Stimulated activated naive B cell treated with anti-CD40 and anti-IgM and Interleukin-4, amounts not matched to agents 10 μg/mL and 1 μg/mL and 100 μg/mL, for 72 hours (primary cell): ENCODE measurements around the gene TESK2.

ENCODE experiments used
- ATAC-seq, 2 donors: fragments of 150-1000 bp; cut with Tn5 transposase; replicated peaks; 2 replicates each; pipeline ENCODE4 v1.10.0; 2021; ENCODE audit warnings: moderate library complexity in 1 of 2
- DNase-seq: peaks from one replicate; pipeline ENCODE4 v3.0.0; 2021
- H3K27ac Mint-ChIP-seq: one replicate; pipeline ENCODE4 v1.8.0; 2022; ENCODE audit warnings: mild to moderate bottlenecking, mixed read lengths
- H3K27me3 Mint-ChIP-seq, 2 donors: one replicate each; pipeline ENCODE4 v1.8.0; 2022; ENCODE audit warnings: mixed read lengths in 2 of 2
- H3K36me3 Mint-ChIP-seq, 2 donors: one replicate each; pipeline ENCODE4 v1.8.0; 2022; ENCODE audit warnings: mixed read lengths in 2 of 2, mild to moderate bottlenecking in 1 of 2
- H3K4me1 Mint-ChIP-seq, 2 donors: one replicate each; pipeline ENCODE4 v1.8.0; 2022; ENCODE audit warnings: mixed read lengths in 2 of 2, mild to moderate bottlenecking in 1 of 2
- H3K4me3 Mint-ChIP-seq, 2 donors: one replicate each; pipeline ENCODE4 v1.8.0; 2022; ENCODE audit warnings: mild to moderate bottlenecking in 2 of 2, mixed read lengths in 2 of 2, moderate library complexity in 1 of 2
- H3K9me3 Mint-ChIP-seq, 2 donors: one replicate each; pipeline ENCODE4 v1.8.0; 2022; ENCODE audit warnings: mixed read lengths in 2 of 2, mild to moderate bottlenecking in 1 of 2

TESK2 gene

DNA sequence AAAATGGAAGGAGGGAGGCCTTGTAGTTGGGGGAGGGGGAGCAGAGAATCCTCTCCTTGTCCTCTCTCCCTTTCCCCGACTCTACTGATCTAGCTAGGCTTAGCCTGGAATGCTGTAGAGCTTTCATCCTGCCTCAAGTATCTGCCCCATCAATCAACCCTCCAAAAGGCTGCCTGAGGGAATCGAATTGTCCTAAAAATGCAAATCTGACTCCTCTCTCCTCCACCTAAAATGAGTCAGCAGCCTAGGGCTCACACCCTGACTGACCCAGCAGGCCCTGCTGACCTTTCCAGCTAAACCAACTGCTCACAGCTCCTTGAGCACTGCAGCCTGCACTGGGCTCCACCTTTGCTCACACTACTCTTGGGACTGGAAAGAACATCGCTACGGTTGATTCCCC is 161.5 kb downstream of the TESK2 start:
- H3K4me3 Mint-ChIP-seq: no peak overlapping the region

DNA sequence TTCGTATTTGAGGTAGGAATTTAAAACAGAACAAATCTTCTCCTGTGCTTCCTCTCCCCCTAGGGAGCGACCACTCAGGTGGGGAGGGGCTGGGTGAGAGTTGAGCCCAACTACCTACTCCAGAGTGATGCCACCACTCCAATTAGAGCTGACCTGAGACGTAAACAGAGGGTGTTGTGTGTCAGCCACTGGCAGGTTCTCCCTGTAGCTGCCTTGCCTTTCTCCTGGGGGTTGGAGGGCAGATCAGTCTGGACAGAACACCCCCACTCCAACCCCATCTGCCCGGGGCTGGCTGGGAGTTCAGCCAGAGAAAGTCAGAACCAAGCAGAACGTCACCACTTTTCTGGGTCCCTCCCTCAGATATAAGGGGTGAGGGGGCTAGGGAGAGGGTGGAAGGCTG is 162.3 kb downstream of the TESK2 start:
- Mint-ChIP-seq H3K27ac (no peak overlapping the region), H3K4me1 (peaks cover 18 to 29% of the 10 kb centered on the region in 2 donors), H3K9me3 (no peaks in the 10 kb centered on the region), H3K27me3 (no peaks in the 10 kb centered on the region), H3K4me3 (peak overlapping the region; percentile 60 to 64), H3K36me3 (peaks cover 15 to 42% of the 10 kb centered on the region in 2 donors)
- DNase-seq (no peak), ATAC-seq (no peak)

More for the DNA sequence above, 161.5 kb downstream of the TESK2 start:
- no peak for DNase-seq
- H3K27me3 Mint-ChIP-seq: no peaks in the 10 kb centered on the region
- no peak overlapping the region for H3K27ac Mint-ChIP-seq
- peaks cover 21 to 31% of the 10 kb centered on the region in 2 donors for H3K4me1 Mint-ChIP-seq
- H3K36me3 Mint-ChIP-seq: peaks cover 15 to 46% of the 10 kb centered on the region in 2 donors
- H3K9me3 Mint-ChIP-seq: no peaks in the 10 kb centered on the region
- no peak for ATAC-seq

DNA sequence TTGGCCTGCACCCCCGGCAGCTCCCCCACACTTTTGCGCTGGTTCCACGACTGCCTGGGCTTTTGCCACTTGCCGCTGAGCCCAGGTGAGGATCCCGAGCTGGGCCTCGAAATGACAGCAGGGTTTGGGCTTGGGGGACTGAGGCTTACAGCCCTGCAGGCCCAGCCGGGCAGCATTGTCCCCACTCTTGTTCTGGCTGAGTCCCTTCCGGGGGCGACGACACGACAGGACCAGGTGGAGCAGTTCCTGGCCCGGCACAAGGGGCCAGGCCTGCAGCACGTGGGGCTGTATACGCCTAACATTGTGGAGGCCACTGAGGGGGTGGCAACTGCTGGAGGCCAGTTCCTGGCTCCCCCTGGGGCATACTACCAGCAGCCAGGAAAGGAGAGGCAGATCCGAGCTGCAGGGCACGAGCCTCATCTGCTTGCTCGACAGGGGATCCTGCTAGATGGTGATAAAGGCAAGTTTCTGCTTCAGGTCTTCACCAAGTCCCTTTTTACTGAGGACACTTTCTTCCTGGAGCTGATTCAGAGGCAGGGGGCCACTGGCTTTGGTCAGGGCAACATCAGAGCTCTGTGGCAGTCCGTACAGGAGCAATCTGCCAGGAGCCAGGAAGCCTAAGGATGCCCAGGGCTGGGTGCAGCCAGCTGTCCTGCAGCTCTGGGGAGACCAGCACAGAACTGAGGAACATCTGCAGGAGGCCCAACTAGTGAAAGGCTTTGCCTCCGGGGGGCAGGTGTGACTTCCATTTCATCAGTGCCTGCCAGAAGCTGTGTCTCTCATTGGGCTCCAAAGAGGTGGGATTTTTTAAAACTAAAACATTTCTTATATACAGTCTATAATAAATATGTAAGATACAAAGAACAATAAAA is 163.1 kb downstream of the TESK2 start:
- no peaks in the 10 kb centered on the region for H3K27me3 Mint-ChIP-seq
- peaks cover 15 to 35% of the 10 kb centered on the region in 2 donors for H3K36me3 Mint-ChIP-seq
- no peaks in the 10 kb centered on the region for H3K9me3 Mint-ChIP-seq
- H3K27ac Mint-ChIP-seq: peak overlapping the region; percentile 67
- peak overlapping the region; percentile 83 to 89 for H3K4me3 Mint-ChIP-seq
- ATAC-seq (no peak), DNase-seq (no peak)
- peaks cover 18 to 29% of the 10 kb centered on the region in 2 donors for H3K4me1 Mint-ChIP-seq

DNA sequence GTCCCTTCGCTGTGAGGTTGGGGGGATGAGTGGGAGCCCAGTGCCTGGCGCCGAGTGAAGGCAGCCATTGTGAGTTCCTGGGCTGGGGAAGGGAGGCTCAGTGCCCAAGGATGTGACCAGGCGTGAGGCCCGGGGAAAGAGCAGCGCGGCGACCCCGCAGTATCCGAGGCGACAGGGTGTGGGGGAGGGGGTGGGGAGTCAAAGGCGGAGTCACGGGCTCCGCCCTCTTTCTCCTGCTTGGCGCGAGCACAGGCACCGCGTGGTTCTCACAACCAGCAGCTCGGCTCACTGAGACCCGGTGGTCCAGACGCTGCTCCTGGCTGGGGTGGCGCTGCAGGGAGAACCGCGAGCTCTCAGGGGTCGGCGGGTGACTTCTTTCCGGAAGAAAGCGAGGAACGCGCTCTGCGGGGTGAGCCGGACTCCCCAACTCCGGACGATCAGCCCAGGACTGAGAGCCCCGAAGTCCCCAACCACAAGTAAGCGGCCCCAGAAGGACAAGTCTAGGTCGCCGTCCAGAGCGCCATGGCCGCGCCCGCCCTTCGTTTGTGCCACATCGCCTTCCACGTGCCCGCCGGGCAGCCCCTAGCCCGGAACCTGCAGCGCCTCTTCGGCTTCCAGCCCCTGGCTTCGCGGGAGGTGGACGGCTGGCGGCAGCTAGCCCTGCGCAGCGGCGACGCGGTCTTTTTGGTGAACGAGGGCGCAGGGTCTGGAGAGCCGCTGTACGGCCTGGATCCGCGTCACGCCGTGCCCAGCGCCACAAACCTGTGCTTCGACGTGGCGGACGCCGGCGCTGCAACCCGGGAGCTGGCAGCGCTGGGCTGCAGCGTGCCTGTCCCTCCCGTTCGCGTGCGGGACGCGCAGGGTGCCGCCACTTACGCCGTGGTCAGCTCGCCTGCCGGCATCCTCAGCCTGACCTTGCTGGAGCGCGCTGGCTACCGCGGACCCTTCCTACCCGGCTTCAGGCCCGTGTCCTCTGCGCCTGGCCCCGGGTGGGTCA is 164.0 kb downstream of the TESK2 start, which contains the start of gene HPDL:
Gene HPDL, plus strand, starts transcription at position 269 of the 997 bp plus-strand sequence. Its CDS starts 254 bp downstream, at position 523.
- ATAC-seq: peak; percentile 84 to 91
- Mint-ChIP-seq H3K9me3 (no peaks in the 10 kb centered on the region), H3K27me3 (no peaks in the 10 kb centered on the region), H3K36me3 (peaks cover 15 to 31% of the 10 kb centered on the region in 2 donors), H3K4me3 (peak within 1 kb of the TSS; percentile 83 to 89), H3K4me1 (peaks cover 18 to 29% of the 10 kb centered on the region in 2 donors), H3K27ac (peak within 1 kb of the TSS; percentile 80)
- peak; percentile 47 for DNase-seq

DNA sequence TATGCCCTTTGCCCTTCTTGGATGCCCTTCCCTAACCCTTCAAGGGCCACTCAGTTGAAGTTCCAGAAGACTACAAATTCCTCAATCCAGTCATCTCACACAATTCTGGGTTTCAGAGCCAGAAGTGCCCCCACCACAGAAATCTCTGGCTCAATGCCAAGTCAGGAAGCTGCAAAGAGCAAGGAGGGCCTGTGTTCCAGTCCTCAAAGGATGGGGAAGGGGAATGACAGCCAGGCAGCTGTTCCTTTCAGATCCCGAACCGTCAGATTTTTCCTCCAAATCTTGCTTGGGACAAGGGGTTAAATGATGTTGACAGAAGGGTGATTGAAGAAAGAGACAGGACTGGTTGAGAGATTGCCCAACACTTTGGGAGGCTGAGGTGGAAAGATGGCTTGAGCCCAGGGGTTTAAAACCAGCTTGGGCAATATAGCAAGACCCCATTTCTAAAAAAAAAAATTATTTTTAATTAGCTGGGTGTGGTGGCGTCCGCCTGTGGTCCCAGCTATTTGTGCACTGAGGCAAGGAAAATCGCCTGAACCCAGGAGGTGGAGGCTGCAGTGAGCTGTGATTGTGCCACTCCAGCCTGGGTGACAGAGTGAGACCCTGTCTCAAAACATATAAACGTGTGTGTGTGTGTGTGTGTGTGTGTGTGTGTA is 165.0 kb downstream of the TESK2 start:
- Mint-ChIP-seq H3K27me3 (no peaks in the 10 kb centered on the region), H3K9me3 (no peaks in the 10 kb centered on the region), H3K27ac (peak overlapping the region; percentile 80), H3K36me3 (peaks cover 15 to 29% of the 10 kb centered on the region in 2 donors), H3K4me3 (peak overlapping the region; percentile 83 to 89), H3K4me1 (peaks cover 18 to 29% of the 10 kb centered on the region in 2 donors)
- DNase-seq: no peak
- ATAC-seq: no peak

DNA sequence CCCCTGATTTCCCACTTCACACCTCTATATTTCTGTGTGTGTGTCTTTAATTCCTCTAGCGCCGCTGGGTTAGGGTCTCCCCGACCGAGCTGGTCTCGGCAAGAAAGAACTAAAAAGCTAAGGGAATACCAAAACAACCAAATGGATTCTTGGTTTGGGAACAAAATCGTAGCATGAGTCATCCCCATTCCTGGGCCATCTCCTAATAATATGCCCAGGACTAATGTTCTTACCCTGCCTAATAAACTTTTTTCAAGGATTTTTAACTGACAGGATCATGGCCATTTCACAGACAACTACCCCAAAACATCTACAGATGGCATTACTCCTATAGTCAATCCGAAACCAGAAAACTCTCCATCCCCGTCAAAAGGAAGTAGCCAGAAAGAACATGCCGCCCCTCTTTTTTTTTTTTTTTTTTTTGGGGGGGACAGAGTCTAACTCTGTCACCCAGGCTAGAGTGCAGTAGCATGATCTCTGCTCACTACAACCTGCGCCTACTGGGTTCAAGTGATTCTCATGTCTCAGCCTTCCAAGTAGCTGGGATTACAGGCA is 168.4 kb downstream of the TESK2 start:
- H3K27ac Mint-ChIP-seq: no peak overlapping the region
- no peaks in the 10 kb centered on the region for H3K9me3 Mint-ChIP-seq
- no peak for ATAC-seq
- H3K36me3 Mint-ChIP-seq: no peaks in the 10 kb centered on the region
- no peak overlapping the region for H3K4me3 Mint-ChIP-seq
- DNase-seq: no peak
- peaks cover 2 to 7% of the 10 kb centered on the region in 2 donors for H3K4me1 Mint-ChIP-seq
- H3K27me3 Mint-ChIP-seq: no peaks in the 10 kb centered on the region

DNA sequence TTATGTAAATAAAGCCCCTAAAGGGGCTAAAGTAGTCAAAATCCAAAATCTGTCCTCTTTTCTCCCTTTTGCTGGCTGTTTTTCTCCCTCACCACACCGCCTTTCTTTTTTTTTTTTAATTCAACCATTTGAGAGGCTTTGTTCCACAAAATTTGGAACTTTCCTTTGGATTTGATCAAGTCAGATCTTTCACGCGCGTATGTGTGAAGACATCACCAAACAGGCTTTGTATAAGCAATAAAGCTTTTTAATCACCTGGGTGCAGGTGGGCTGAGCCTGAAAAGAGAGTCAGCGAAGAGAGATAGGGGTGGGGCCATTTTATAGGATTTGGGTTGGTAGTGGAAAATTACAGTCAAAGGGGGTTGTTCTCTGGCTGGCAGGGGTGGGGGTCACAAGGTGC is 169.5 kb downstream of the TESK2 start:
- ATAC-seq (no peak), DNase-seq (no peak)
- Mint-ChIP-seq H3K4me3 (no peak overlapping the region), H3K4me1 (peaks cover under 1 to 2% of the 10 kb centered on the region in 2 donors), H3K27me3 (no peaks in the 10 kb centered on the region), H3K9me3 (no peaks in the 10 kb centered on the region), H3K27ac (no peak overlapping the region), H3K36me3 (no peaks in the 10 kb centered on the region)

DNA sequence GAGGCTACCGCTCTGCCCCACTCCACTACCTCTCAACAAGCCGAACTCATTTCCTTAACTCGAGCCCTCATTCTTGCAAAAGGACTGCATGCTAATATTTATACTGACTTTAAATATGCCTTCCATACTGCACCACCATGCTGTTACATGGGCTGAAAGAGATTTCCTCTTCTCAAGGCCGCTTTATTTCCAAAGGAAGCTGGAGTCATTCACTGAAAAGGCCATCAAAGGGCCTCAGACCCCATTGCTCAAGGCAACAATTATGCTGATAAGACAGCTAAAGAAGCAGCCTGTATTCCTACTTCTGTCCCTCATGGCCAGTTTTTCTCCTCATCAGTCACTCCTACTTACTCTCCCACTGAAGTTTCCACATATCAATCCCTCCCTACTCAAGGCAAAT is 171.2 kb downstream of the TESK2 start:
- H3K4me3 Mint-ChIP-seq: no peak overlapping the region
- no peaks in the 10 kb centered on the region for H3K27me3 Mint-ChIP-seq
- DNase-seq: no peak
- no peaks in the 10 kb centered on the region for H3K4me1 Mint-ChIP-seq
- no peak for ATAC-seq
- no peak overlapping the region for H3K27ac Mint-ChIP-seq
- no peaks in the 10 kb centered on the region for H3K9me3 Mint-ChIP-seq
- no peaks in the 10 kb centered on the region for H3K36me3 Mint-ChIP-seq

DNA sequence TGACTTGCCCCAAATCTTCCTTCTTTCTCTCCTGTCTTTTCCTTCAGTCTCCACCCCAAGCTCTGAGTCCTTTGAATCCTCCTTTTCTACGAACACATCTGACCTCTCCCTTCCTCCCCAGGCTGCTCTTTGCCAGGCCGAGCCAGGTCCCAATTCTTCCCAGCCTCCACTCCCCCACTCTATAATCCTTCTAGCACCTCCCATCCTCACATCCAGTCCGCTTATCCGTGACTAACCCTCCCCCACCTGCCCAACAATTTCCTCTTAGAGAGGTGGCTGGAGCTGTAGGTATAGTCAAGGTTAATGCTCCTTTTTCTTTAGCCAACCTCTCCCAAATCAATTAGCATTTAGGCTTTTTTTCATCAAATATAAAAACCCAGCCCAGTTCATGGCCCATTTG is 173.8 kb downstream of the TESK2 start:
- Mint-ChIP-seq H3K36me3 (no peaks in the 10 kb centered on the region), H3K27ac (no peak overlapping the region), H3K9me3 (no peaks in the 10 kb centered on the region), H3K27me3 (peaks cover 0 to 3% of the 10 kb centered on the region in 2 donors), H3K4me1 (no peaks in the 10 kb centered on the region), H3K4me3 (no peak overlapping the region)
- ATAC-seq (no peak), DNase-seq (no peak)

DNA sequence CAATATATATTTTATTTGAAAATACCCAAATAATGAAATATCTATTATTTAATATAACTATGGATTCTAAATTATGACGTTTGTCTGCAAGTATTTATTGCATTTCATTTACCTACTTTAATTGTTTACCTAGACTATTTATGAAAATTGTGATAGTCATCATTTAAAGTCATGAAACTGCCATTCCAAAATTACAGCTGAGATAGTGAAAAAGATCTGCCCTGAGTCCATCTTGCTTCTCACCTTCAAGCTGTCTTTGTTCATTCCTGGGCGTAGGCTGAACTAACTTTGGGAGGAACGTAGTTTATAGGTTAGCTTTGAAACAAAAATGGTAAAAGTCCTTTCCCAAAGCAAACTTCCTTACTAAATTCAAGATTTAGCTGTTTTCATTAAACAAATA is 176.7 kb downstream of the TESK2 start:
- Mint-ChIP-seq H3K9me3 (no peaks in the 10 kb centered on the region), H3K4me1 (no peaks in the 10 kb centered on the region), H3K27ac (no peak overlapping the region), H3K27me3 (peaks cover 0 to 3% of the 10 kb centered on the region in 2 donors), H3K36me3 (no peaks in the 10 kb centered on the region), H3K4me3 (no peak overlapping the region)
- no peak for DNase-seq
- ATAC-seq: no peak

DNA sequence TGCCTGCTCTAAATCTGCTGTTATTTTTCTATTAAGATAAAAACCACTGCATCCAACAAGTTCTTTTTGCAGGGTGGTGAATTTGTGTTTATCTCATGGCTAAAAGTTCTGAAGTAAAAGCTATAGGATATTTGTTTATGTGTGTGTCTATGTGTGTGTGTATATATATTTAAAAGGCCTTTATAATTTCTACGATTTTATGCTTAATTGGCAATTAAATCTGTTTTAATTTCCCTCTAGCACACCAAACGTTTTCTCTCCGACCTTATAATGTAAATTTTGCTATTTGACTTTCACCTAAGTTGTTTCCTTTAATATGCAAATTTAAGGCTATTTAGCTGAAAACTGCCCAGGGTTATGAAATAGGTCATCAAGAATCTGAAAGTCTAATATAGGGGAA is 184.1 kb downstream of the TESK2 start:
- DNase-seq: no peak
- no peak for ATAC-seq
- H3K9me3 Mint-ChIP-seq: peaks cover 0 to 3% of the 10 kb centered on the region in 2 donors
- peak overlapping the region; percentile 91 for H3K27ac Mint-ChIP-seq
- peaks cover 21 to 46% of the 10 kb centered on the region in 2 donors for H3K4me1 Mint-ChIP-seq
- H3K27me3 Mint-ChIP-seq: no peaks in the 10 kb centered on the region
- H3K36me3 Mint-ChIP-seq: no peaks in the 10 kb centered on the region
- no peak overlapping the region for H3K4me3 Mint-ChIP-seq

DNA sequence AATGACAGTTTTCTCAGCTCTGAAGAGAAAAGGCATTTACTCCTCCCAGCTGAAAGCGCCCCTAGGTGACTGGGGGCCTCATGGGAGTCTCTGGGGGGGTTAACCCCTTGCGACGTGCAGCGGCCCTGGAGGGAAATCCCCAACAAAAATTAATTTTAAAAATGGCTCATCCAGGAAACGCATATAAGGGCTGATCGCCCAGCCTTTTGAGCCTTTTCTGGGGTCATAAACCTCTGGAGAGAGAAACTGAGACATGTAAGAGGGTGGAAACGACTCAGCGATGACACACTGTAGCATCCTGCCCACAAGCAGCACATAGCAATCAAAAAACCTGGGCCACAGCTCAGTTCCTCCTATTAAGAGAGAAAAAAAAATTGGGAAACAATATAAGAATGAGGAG is 184.6 kb downstream of the TESK2 start:
- peaks cover 0 to 3% of the 10 kb centered on the region in 2 donors for H3K9me3 Mint-ChIP-seq
- peak overlapping the region; percentile 25 to 71 for H3K4me3 Mint-ChIP-seq
- H3K27ac Mint-ChIP-seq: peak overlapping the region; percentile 91
- H3K27me3 Mint-ChIP-seq: no peaks in the 10 kb centered on the region
- no peaks in the 10 kb centered on the region for H3K36me3 Mint-ChIP-seq
- peaks cover 24 to 50% of the 10 kb centered on the region in 2 donors for H3K4me1 Mint-ChIP-seq
- ATAC-seq (peak; percentile 14 to 20), DNase-seq (peak; percentile 41)

DNA sequence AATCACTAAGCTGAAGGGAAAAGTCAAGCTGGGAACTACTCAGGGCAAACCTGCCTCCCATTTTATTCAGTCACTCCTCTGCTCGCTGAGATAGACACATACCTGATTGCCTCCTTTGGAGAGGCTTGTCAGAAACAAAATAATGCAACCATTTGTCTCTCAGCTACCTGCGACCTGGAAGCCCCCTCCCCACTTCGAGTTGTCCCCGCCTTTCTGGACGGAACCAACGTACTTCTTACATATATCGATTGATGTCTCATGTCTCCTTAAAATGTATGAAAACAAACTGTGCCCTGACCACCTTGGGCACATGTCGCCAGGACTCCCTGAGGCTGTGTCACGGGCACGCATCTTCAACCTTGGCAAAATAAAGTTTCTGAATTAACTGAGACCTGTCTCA is 185.7 kb downstream of the TESK2 start:
- Mint-ChIP-seq H3K4me1 (peaks cover 24 to 50% of the 10 kb centered on the region in 2 donors), H3K4me3 (peak overlapping the region; percentile 3 to 89), H3K9me3 (peaks cover 0 to 3% of the 10 kb centered on the region in 2 donors), H3K27ac (peak overlapping the region; percentile 96), H3K36me3 (no peaks in the 10 kb centered on the region), H3K27me3 (no peaks in the 10 kb centered on the region)
- no peak for DNase-seq
- no peak for ATAC-seq
